K562 (cell line): ENCODE measurements around the gene BEST2. TPM values are rescaled to one million over a fixed set of nuclear protein-coding genes. Genes with fewer than 3 reads are reported as not detected.

ENCODE experiments used
- CBX3 ChIP-seq, 2 experiments: IDR thresholded peaks; 1 replicate in 1 of 2; 2 replicates in 1 of 2; pipeline ENCODE4 v1.6.1; 2012; ENCODE audit warnings: inconsistent platforms in 2 of 2, low read length in 2 of 2, borderline replicate concordance in 1 of 2, control low read depth in 1 of 2
- EHMT2 ChIP-seq: fragments of 450-650 bp; IDR thresholded peaks from 2 replicates; pipeline ENCODE4 v1.6.1; 2018; ENCODE audit warnings: antibody characterized with exemption
- ELF4 ChIP-seq: fragments of 450-650 bp; formaldehyde crosslinking; IDR thresholded peaks from 2 replicates; pipeline ENCODE4 v1.4.0; 2022; ENCODE audit warnings: missing genetic modification characterization
- HNRNPUL1 ChIP-seq: fragments of 200-400 bp; formaldehyde crosslinking; IDR thresholded peaks from 2 replicates; pipeline ENCODE4 v1.6.1; 2017; ENCODE audit warnings: low read length
- LCOR ChIP-seq: sonication (generic); formaldehyde crosslinking; IDR thresholded peaks from 2 replicates; pipeline ENCODE4 v1.8.0; 2022; ENCODE audit warnings: mild to moderate bottlenecking, missing genetic modification reagents
- MAZ ChIP-seq, 2 experiments: fragments of 450-650 bp in 1 of 2; sonication (generic) in 1 of 2; formaldehyde crosslinking; IDR thresholded peaks in 1 of 2; conservative IDR thresholded peaks in 1 of 2; 2 replicates each; pipeline versions ENCODE4 v1.4.0 to v1.5.0; 2020; ENCODE audit warnings: mild to moderate bottlenecking in 1 of 2, missing genetic modification reagents in 1 of 2
- MXI1 ChIP-seq: IDR thresholded peaks from 2 replicates; pipeline ENCODE4 v1.6.1; 2011; ENCODE audit warnings: low read depth, mild to moderate bottlenecking, improper control_type of control experiment, low read length
- NELFE ChIP-seq: IDR thresholded peaks from 2 replicates; pipeline ENCODE4 v1.6.1; 2011; ENCODE audit warnings: mild to moderate bottlenecking; ENCODE audit not compliant: insufficient read depth, insufficient read length
- PYGO2 ChIP-seq: fragments of 450-650 bp; IDR thresholded peaks from 2 replicates; pipeline ENCODE4 v1.6.1; 2016; ENCODE audit warnings: mild to moderate bottlenecking, missing genetic modification characterization, moderate library complexity, missing compliant biosample characterization
- RBBP5 ChIP-seq: fragments of 200-600 bp; sonication (generic); IDR thresholded peaks from 2 replicates; pipeline ENCODE4 v1.6.1; 2012; ENCODE audit warnings: borderline replicate concordance, mild to moderate bottlenecking, low read length, control low read depth, inconsistent platforms; ENCODE audit not compliant: insufficient read depth, poor library complexity, severe bottlenecking
- SLC30A9 ChIP-seq: fragments of 250-450 bp; sonication (Bioruptor Pico); IDR thresholded peaks from 2 replicates; pipeline ENCODE4 v1.8.0; 2022; ENCODE audit warnings: mild to moderate bottlenecking, moderate library complexity
- ZBTB8A ChIP-seq: fragments of 450-650 bp; IDR thresholded peaks from 2 replicates; pipeline ENCODE4 v1.6.1; 2018; ENCODE audit warnings: mild to moderate bottlenecking, moderate library complexity; ENCODE audit not compliant: partially characterized antibody
- ZNF263 ChIP-seq: sonication (generic); formaldehyde crosslinking; IDR thresholded peaks from 2 replicates; pipeline ENCODE4 v1.8.0; 2022; ENCODE audit warnings: mild to moderate bottlenecking, missing genetic modification reagents, borderline replicate concordance
- ZNF274 ChIP-seq: IDR thresholded peaks from 2 replicates; pipeline ENCODE4 v1.6.1; 2011; ENCODE audit warnings: low read depth, mild to moderate bottlenecking, low read length, moderate library complexity, borderline replicate concordance
- polyA plus RNA-seq, 8 experiments: library from polyadenylated mRNA; depleted of rRNA in 4 of 8; stranded (reverse) in 5 of 8; unstranded in 3 of 8; fragments of >200 nt; fragmentation: Nextera tagmentation in 2 of 8; fragmentation: Illumina TruSeq in 1 of 8; extraction: Ambion mirVana in 2 of 8; extraction: Trizol in 1 of 8; gene quantifications; 2 replicates each; pipeline versions ENCODE4 v1.2.1 to v1.2.3, GENCODE V29; 2011 to 2014; ENCODE audit warnings: inconsistent platforms in 1 of 8, missing spikeins in 1 of 8
- total RNA-seq, 7 experiments: library from RNA; depleted of rRNA in 6 of 7; stranded (reverse); fragments of >200 nt in 6 of 7; fragmentation: Illumina TruSeq in 2 of 7; extraction: Trizol in 2 of 7; gene quantifications; 2 replicates each; pipeline versions ENCODE4 v1.2.1 to v1.2.3, GENCODE V29; 2011 to 2021; ENCODE audit warnings: low replicate concordance in 1 of 7
- TF ChIP-seq, protein P1 (sequence below): fragments of 450-650 bp; formaldehyde crosslinking; IDR thresholded peaks from 2 replicates; pipeline ENCODE4 v1.4.0; 2020; ENCODE audit warnings: mild to moderate bottlenecking, moderate library complexity
- TF ChIP-seq, protein P2 (sequence below): fragments of 250-450 bp; sonication (Bioruptor Pico); IDR thresholded peaks from 2 replicates; pipeline ENCODE4 v1.5.1; 2021; ENCODE audit warnings: mild to moderate bottlenecking
- TF ChIP-seq, protein P3 (sequence below): sonication (generic); formaldehyde crosslinking; IDR thresholded peaks from 2 replicates; pipeline ENCODE4 v1.8.0; 2022; ENCODE audit warnings: missing genetic modification reagents, mild to moderate bottlenecking, borderline replicate concordance
- TF ChIP-seq, protein P4 (sequence below): fragments of 450-650 bp; formaldehyde crosslinking; IDR thresholded peaks from 2 replicates; pipeline ENCODE4 v1.4.0; 2020; ENCODE audit warnings: mild to moderate bottlenecking, moderate library complexity

BEST2 gene
- total and polyA plus RNA-seq, 9 of the 15 experiments (the other 6 are each of a cell fraction or from before 2014, with no cell fraction given), result not detected

DNA sequence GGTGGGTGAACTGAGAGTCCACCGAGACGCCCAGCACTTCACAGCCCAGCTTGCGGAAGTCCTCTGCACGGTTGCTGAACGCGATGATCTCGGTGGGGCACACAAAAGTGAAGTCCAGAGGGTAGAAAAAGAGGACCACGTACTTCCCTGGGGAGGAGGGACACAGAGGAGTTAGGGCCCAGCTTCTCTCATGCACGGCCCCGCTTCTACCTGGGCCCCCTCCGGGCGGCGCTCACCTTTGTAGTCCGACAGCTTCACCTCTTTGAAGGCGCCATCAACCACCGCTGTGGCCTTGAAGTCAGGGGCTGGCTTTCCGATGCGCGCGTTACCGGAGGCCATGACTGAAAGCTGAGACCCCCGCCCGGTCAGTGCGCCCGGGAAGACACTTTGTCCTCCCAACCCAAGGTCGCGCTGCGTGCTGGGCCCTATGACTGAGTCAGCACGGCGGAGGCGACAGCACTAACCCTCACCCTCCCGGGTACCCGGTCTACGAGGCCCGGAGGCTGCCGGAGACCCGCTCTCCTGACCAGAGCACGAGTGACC, 49.4 kb downstream of the BEST2 start (continued):
- TF ChIP-seq SLC30A9 (CRISPR knock-in tag) (no peak), ZBTB8A (no peak), LCOR (CRISPR knock-in tag) (no peak; the same call in 1 of the 2 replicates), MXI1 (no peak), EHMT2 (no peak), HNRNPUL1 (no peak), CBX3 (IDR thresholded peaks at IDR 0.05; ENCODE audit: borderline replicate concordance in 1 of 2, low read length in 2 of 2) (no peak), PYGO2 (tag) (no peak), ELF4 (CRISPR knock-in tag) (no peak), MAZ (CRISPR knock-in tag; conservative IDR thresholded peaks at IDR 0.05 in 1 of 2, IDR thresholded peaks at IDR 0.05 in 1 of 2) (no peak), ZNF263 (CRISPR knock-in tag) (peak; percentile 95), NELFE (no peak), RBBP5 (peak; percentile 82), ZNF274 (no peak)
- TF ChIP-seq, protein P1, sequence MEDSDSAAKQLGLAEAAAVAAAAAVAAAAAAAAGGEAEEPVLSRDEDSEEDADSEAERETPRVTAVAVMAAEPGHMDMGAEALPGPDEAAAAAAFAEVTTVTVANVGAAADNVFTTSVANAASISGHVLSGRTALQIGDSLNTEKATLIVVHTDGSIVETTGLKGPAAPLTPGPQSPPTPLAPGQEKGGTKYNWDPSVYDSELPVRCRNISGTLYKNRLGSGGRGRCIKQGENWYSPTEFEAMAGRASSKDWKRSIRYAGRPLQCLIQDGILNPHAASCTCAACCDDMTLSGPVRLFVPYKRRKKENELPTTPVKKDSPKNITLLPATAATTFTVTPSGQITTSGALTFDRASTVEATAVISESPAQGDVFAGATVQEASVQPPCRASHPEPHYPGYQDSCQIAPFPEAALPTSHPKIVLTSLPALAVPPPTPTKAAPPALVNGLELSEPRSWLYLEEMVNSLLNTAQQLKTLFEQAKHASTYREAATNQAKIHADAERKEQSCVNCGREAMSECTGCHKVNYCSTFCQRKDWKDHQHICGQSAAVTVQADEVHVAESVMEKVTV (CRISPR knock-in tag), result no peak
- TF ChIP-seq, protein P2, sequence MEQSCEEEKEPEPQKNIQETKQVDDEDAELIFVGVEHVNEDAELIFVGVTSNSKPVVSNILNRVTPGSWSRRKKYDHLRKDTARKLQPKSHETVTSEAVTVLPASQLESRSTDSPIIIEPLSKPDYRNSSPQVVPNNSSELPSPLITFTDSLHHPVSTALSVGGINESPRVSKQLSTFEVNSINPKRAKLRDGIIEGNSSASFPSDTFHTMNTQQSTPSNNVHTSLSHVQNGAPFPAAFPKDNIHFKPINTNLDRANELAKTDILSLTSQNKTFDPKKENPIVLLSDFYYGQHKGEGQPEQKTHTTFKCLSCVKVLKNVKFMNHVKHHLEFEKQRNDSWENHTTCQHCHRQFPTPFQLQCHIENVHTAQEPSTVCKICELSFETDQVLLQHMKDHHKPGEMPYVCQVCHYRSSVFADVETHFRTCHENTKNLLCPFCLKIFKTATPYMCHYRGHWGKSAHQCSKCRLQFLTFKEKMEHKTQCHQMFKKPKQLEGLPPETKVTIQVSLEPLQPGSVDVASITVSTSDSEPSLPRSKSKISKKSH (CRISPR knock-in tag), result no peak
- TF ChIP-seq, protein P3, sequence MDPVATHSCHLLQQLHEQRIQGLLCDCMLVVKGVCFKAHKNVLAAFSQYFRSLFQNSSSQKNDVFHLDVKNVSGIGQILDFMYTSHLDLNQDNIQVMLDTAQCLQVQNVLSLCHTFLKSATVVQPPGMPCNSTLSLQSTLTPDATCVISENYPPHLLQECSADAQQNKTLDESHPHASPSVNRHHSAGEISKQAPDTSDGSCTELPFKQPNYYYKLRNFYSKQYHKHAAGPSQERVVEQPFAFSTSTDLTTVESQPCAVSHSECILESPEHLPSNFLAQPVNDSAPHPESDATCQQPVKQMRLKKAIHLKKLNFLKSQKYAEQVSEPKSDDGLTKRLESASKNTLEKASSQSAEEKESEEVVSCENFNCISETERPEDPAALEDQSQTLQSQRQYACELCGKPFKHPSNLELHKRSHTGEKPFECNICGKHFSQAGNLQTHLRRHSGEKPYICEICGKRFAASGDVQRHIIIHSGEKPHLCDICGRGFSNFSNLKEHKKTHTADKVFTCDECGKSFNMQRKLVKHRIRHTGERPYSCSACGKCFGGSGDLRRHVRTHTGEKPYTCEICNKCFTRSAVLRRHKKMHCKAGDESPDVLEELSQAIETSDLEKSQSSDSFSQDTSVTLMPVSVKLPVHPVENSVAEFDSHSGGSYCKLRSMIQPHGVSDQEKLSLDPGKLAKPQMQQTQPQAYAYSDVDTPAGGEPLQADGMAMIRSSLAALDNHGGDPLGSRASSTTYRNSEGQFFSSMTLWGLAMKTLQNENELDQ (CRISPR knock-in tag), result no peak
- TF ChIP-seq, protein P4, sequence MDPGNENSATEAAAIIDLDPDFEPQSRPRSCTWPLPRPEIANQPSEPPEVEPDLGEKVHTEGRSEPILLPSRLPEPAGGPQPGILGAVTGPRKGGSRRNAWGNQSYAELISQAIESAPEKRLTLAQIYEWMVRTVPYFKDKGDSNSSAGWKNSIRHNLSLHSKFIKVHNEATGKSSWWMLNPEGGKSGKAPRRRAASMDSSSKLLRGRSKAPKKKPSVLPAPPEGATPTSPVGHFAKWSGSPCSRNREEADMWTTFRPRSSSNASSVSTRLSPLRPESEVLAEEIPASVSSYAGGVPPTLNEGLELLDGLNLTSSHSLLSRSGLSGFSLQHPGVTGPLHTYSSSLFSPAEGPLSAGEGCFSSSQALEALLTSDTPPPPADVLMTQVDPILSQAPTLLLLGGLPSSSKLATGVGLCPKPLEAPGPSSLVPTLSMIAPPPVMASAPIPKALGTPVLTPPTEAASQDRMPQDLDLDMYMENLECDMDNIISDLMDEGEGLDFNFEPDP, result no peak
